Stomach (tissue), 9 donors: Measurements from ENCODE around the gene CALCOCO2. TPM values are rescaled to one million over a fixed set of nuclear protein-coding genes. Genes with fewer than 3 reads are reported as not detected.
A peak's percentile ranks its signal among the peaks of the same experiment; 100 is the strongest.

Experiments
- DNase-seq, 2 donors: peaks; one replicate each; pipeline versions ENCODE4 v3.0.0 to v3.0.0-alpha.2; 2013 to 2019
- H3K27ac ChIP-seq, 5 donors: fragments of 200-600 bp in 4 of 5; sonication (generic) in 4 of 5; one replicate each; pipeline ENCODE4 v1.5.1; 2013 to 2019; ENCODE audit warnings: mild to moderate bottlenecking in 1 of 5, moderate library complexity in 1 of 5
- H3K27me3 ChIP-seq, 3 donors: fragments of 200-600 bp; sonication (generic); one replicate each; pipeline ENCODE4 v1.5.1; 2017 to 2019; ENCODE audit warnings: mixed run types in 1 of 3
- H3K36me3 ChIP-seq, 4 donors: fragments of 200-600 bp; sonication (generic); 1 replicate in 3 of 4; 2 replicates in 1 of 4; pipeline ENCODE4 v1.5.1; 2016 to 2019
- H3K4me1 ChIP-seq, 4 donors: fragments of 200-600 bp; sonication (generic); one replicate each; pipeline ENCODE4 v1.5.1; 2016 to 2019
- H3K4me3 ChIP-seq, 4 donors: fragments of 200-600 bp; sonication (generic) in 3 of 4; one replicate each; pipeline ENCODE4 v1.5.1; 2016 to 2019; ENCODE audit warnings: mild to moderate bottlenecking in 1 of 4
- H3K9me3 ChIP-seq, 4 donors: fragments of 200-600 bp; sonication (generic); one replicate each; pipeline ENCODE4 v1.5.1; 2016 to 2019
- CTCF ChIP-seq, 7 experiments: fragments of 450-650 bp in 4 of 7; fragments of 200-600 bp in 3 of 7; sonication (generic) in 3 of 7; IDR thresholded peaks; one replicate each; pipeline ENCODE4 v1.5.1; 2016 to 2019; ENCODE audit warnings: antibody characterized with exemption in 7 of 7, control low read depth in 2 of 7, mild to moderate bottlenecking in 1 of 7
- EP300 ChIP-seq: sonication (generic); formaldehyde crosslinking; IDR thresholded peaks from one replicate; pipeline ENCODE4 v1.6.1; 2017; ENCODE audit warnings: antibody characterized with exemption
- POLR2A ChIP-seq, 4 donors: fragments of 450-650 bp; IDR thresholded peaks; one replicate each; pipeline ENCODE4 v1.6.1; 2016; ENCODE audit warnings: antibody characterized with exemption in 4 of 4, control low read depth in 2 of 4, mild to moderate bottlenecking in 1 of 4, moderate library complexity in 1 of 4
- POLR2AphosphoS5 ChIP-seq, 3 donors: sonication (generic); formaldehyde crosslinking; IDR thresholded peaks; one replicate each; pipeline ENCODE4 v1.6.1; 2016; ENCODE audit warnings: antibody characterized with exemption in 3 of 3
- WGBS, 5 donors: extraction: QIAGEN DNeasy Blood & Tissue Kit in 3 of 5; methylation state at CpG; one replicate each; pipeline versions ENCODE4 v1.1.5 to v1.1.7; 2013 to 2018; 5-methylcytosine and 5-hydroxymethylcytosine counted together
- intact Hi-C: fragments of 100-400 bp; cut with DNase I; formaldehyde crosslinking; loops from one replicate; pipeline ENCODE4 v1.15.1; 2023; ENCODE audit warnings: low total_unique reads
- polyA plus RNA-seq, 3 donors: library from polyadenylated mRNA; stranded (reverse); fragments of 200-250 nt; gene quantifications; one replicate each; pipeline ENCODE4 v1.2.3, GENCODE V29; 2013
- total RNA-seq, 5 donors: library from RNA; depleted of rRNA; stranded (reverse); fragments of >200 nt; gene quantifications; one replicate each; pipeline versions ENCODE4 v1.1.0 to v1.2.3, GENCODE V29; 2014 to 2016
- donor health status: healthy with polysubstance abuse.
- donor health status: Bipolar disorder and iron deficiency.
- donor health status: healthy.

CALCOCO2 gene
- total and polyA plus RNA-seq, 8 donors: 43.0 to 109 (median 69.4) TPM

GRCh38 chr17:48892940-48893645 is 62.3 kb downstream of the CALCOCO2 start:
- H3K4me1 ChIP-seq: peaks cover 17 to 29% (median 25%) of the 10 kb centered on the region in 4 donors
- intact Hi-C loops: no loop called here
- TF ChIP-seq CTCF (IDR thresholded peaks at IDR 0.05): no peak
- TF ChIP-seq POLR2A (IDR thresholded peaks at IDR 0.05): peak in 1 of 4 donors; percentile 1
- peak overlapping the region; percentile 64 to 92 (median 78) for H3K4me3 ChIP-seq
- no peak for DNase-seq
- H3K27ac ChIP-seq: peak overlapping the region; percentile 82 to 90 (median 85)
- peaks cover 11 to 39% (median 38%) of the 10 kb centered on the region in 4 donors for H3K36me3 ChIP-seq
- 0 to 2% (median 1%) methylated on average over 15 to 24 of the region's 24 CpGs for WGBS, 5 donors
- no peaks in the 10 kb centered on the region for H3K9me3 ChIP-seq
- no peaks in the 10 kb centered on the region for H3K27me3 ChIP-seq

- H3K4me3 ChIP-seq: peak overlapping the region; percentile 64 to 92 (median 78)
- no peak for DNase-seq
- no peaks in the 10 kb centered on the region for H3K9me3 ChIP-seq
- peaks cover 15 to 45% (median 43%) of the 10 kb centered on the region in 4 donors for H3K36me3 ChIP-seq
- H3K27me3 ChIP-seq: no peaks in the 10 kb centered on the region
- peaks cover 17 to 29% (median 25%) of the 10 kb centered on the region in 4 donors for H3K4me1 ChIP-seq
- intact Hi-C loops: no loop called here
- H3K27ac ChIP-seq: peak overlapping the region in 3 of 5 donors; percentile 84 to 90 (median 87)
- TF ChIP-seq EP300: no peak
- TF ChIP-seq POLR2AphosphoS5 (IDR thresholded peaks at IDR 0.05): no peak
- TF ChIP-seq CTCF (IDR thresholded peaks at IDR 0.05): no peak
- TF ChIP-seq POLR2A (IDR thresholded peaks at IDR 0.05): no peak
- WGBS, 5 donors: 51 to 71% (median 59%) methylated on average over 5 of the region's 5 CpGs
Observed at GRCh38 chr17:48893646-48894508, 63.0 kb downstream of the CALCOCO2 start.

GRCh38 chr17:48894886-48895285 is 64.1 kb downstream of the CALCOCO2 start:
- Histone ChIP-seq H3K9me3 (no peaks in the 10 kb centered on the region), H3K4me3 (peak overlapping the region in 1 of 4 donors; percentile 3), H3K36me3 (peaks cover 15 to 45% (median 43%) of the 10 kb centered on the region in 4 donors), H3K4me1 (peaks cover 17 to 29% (median 25%) of the 10 kb centered on the region in 4 donors), H3K27me3 (no peaks in the 10 kb centered on the region), H3K27ac (no peak overlapping the region)
- WGBS, 5 donors: 49 to 74% (median 65%) methylated on average over 3 of the region's 3 CpGs
- TF ChIP-seq POLR2AphosphoS5 (IDR thresholded peaks at IDR 0.05): no peak
- no peak for TF ChIP-seq POLR2A (IDR thresholded peaks at IDR 0.05)
- no peak for TF ChIP-seq EP300
- no peak for TF ChIP-seq CTCF (IDR thresholded peaks at IDR 0.05)
- intact Hi-C loops: no loop called here
- peak in 1 of 2 donors; percentile 37 for DNase-seq

- no peak for TF ChIP-seq EP300
- TF ChIP-seq CTCF (IDR thresholded peaks at IDR 0.05): no peak
- no peak for TF ChIP-seq POLR2A (IDR thresholded peaks at IDR 0.05)
- no peak for TF ChIP-seq POLR2AphosphoS5 (IDR thresholded peaks at IDR 0.05)
- H3K4me1 ChIP-seq: no peaks in the 10 kb centered on the region
- no peak overlapping the region for H3K4me3 ChIP-seq
- H3K9me3 ChIP-seq: no peaks in the 10 kb centered on the region
- intact Hi-C loops: no loop called here
- DNase-seq: no peak
- WGBS, 5 donors: 79 to 94% (median 92%) methylated on average over 1 of the region's 1 CpG
- H3K36me3 ChIP-seq: peaks cover 5 to 24% (median 24%) of the 10 kb centered on the region in 4 donors
- H3K27ac ChIP-seq: no peak overlapping the region
- no peaks in the 10 kb centered on the region for H3K27me3 ChIP-seq
Observed at GRCh38 chr17:48901241-48901640, 70.4 kb downstream of the CALCOCO2 start.
